Measurements from ENCODE around the gene CYB5R4.

- TF ChIP-seq, protein P1, sequence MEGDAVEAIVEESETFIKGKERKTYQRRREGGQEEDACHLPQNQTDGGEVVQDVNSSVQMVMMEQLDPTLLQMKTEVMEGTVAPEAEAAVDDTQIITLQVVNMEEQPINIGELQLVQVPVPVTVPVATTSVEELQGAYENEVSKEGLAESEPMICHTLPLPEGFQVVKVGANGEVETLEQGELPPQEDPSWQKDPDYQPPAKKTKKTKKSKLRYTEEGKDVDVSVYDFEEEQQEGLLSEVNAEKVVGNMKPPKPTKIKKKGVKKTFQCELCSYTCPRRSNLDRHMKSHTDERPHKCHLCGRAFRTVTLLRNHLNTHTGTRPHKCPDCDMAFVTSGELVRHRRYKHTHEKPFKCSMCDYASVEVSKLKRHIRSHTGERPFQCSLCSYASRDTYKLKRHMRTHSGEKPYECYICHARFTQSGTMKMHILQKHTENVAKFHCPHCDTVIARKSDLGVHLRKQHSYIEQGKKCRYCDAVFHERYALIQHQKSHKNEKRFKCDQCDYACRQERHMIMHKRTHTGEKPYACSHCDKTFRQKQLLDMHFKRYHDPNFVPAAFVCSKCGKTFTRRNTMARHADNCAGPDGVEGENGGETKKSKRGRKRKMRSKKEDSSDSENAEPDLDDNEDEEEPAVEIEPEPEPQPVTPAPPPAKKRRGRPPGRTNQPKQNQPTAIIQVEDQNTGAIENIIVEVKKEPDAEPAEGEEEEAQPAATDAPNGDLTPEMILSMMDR (conservative IDR thresholded peaks at IDR 0.05; ENCODE audit: low read length): no peak
- TF ChIP-seq EZH2phosphoT487 (IDR thresholded peaks at IDR 0.05; ENCODE audit: borderline replicate concordance): no peak
Observed at GRCh38 chr6:83867527-83868161, 8.2 kb downstream of the CYB5R4 start.
